NCI-H345 (cell line): ENCODE data around the gene SORL1.
A peak's percentile ranks its signal among the peaks of the same experiment; 100 is the strongest.

Source experiments
- DNase-seq: peaks from one replicate; lab custom pipeline; 2025; lab: John Stamatoyannopoulos, UW

Gene SORL1

GRCh38 chr11:121589946-121590537, 137.9 kb downstream of the SORL1 start:
- DNase-seq: no peak

GRCh38 chr11:121590772-121591404, 138.8 kb downstream of the SORL1 start:
- no peak for DNase-seq

- DNase-seq: peak; percentile 73
These were observed 139.4 kb downstream of the SORL1 start for GRCh38 chr11:121591405-121592033.

- no peak for DNase-seq
These were observed 140.6 kb downstream of the SORL1 start for GRCh38 chr11:121592708-121593107.

GRCh38 chr11:121595717-121596161, 143.6 kb downstream of the SORL1 start:
- DNase-seq: no peak

- DNase-seq: no peak
These were observed 144.4 kb downstream of the SORL1 start for GRCh38 chr11:121596195-121597155.

GRCh38 chr11:121603316-121603715, 151.2 kb downstream of the SORL1 start:
- DNase-seq: no peak

- no peak for DNase-seq
These were observed 152.0 kb downstream of the SORL1 start for GRCh38 chr11:121604152-121604551.

GRCh38 chr11:121606354-121606753, 154.2 kb downstream of the SORL1 start:
- no peak for DNase-seq

GRCh38 chr11:121607341-121607740, 155.2 kb downstream of the SORL1 start:
- DNase-seq: no peak

GRCh38 chr11:121608545-121609098, 156.5 kb downstream of the SORL1 start:
- DNase-seq: no peak

GRCh38 chr11:121610706-121611105, 158.6 kb downstream of the SORL1 start:
- no peak for DNase-seq

- no peak for DNase-seq
These were observed 159.1 kb downstream of the SORL1 start for GRCh38 chr11:121611242-121611641.

- no peak for DNase-seq
These were observed 161.6 kb downstream of the SORL1 start for GRCh38 chr11:121613724-121614123.

GRCh38 chr11:121614636-121615240, 162.6 kb downstream of the SORL1 start:
- no peak for DNase-seq

GRCh38 chr11:121615501-121615900, 163.4 kb downstream of the SORL1 start:
- no peak for DNase-seq

GRCh38 chr11:121618516-121618915, 166.4 kb downstream of the SORL1 start:
- DNase-seq: no peak

- DNase-seq: no peak
These were observed 173.8 kb downstream of the SORL1 start for GRCh38 chr11:121625777-121626506.

GRCh38 chr11:121626507-121626875, 174.4 kb downstream of the SORL1 start:
- DNase-seq: no peak

- no peak for DNase-seq
These were observed 174.9 kb downstream of the SORL1 start for GRCh38 chr11:121626980-121627379.

- DNase-seq: no peak
These were observed 177.9 kb downstream of the SORL1 start for GRCh38 chr11:121630041-121630440.
